IMR-90 (cell line): ENCODE measurements around the gene KCNJ8. TPM values are rescaled to one million over a fixed set of nuclear protein-coding genes. Genes with fewer than 3 reads are reported as not detected.

Source experiments
- ATAC-seq: fragments of 200-7000 bp; cut with Tn5 transposase; 2 replicates; pipeline ENCODE4 v1.9.1; 2020; ENCODE audit warnings: low read depth, mild to moderate bottlenecking, moderate library complexity
- BruUV-seq: library from RNA; stranded (reverse); fragments of 400-500 nt; replicated peaks from 2 replicates; lab custom pipeline; 2021; lab: Mats Ljungman, UMichigan
- CTCF ChIA-PET: fragments of 300-600 bp; formaldehyde crosslinking; extraction: SDS; loops from one replicate; lab custom pipeline; 2021; ENCODE audit warnings: antibody characterized with exemption; lab: Yijun Ruan, JAX
- POLR2A ChIA-PET: fragments of 300-600 bp; sonication (Branson Sonifier 250); formaldehyde crosslinking; loops from one replicate; lab custom pipeline; 2022; ENCODE audit warnings: antibody characterized with exemption; ENCODE audit not compliant: unreplicated experiment; lab: Charles Lee
- DNase-seq: peaks from one replicate; pipeline ENCODE4 v3.0.0; 2013
- H2AFZ ChIP-seq: replicated peaks from 2 replicates; pipeline ENCODE3; 2013; ENCODE audit warnings: low read length, mild to moderate bottlenecking; ENCODE audit not compliant: poor library complexity
- H2AK5ac ChIP-seq: 2 replicates; pipeline ENCODE4 v1.6.1; 2013; ENCODE audit warnings: low read depth, low read length, inconsistent platforms
- H2AK9ac ChIP-seq: replicated peaks from 2 replicates; pipeline ENCODE3; 2013; ENCODE audit warnings: mild to moderate bottlenecking, low read depth, low read length, moderate library complexity; ENCODE audit not compliant: poor library complexity
- H2BK120ac ChIP-seq: 2 replicates; pipeline ENCODE4 v1.6.1; 2013; ENCODE audit warnings: low read depth, low read length, inconsistent platforms
- H2BK15ac ChIP-seq: 3 replicates; pipeline ENCODE4 v1.6.1; 2013; ENCODE audit warnings: low read depth, low read length, inconsistent platforms
- H2BK20ac ChIP-seq: 2 replicates; pipeline ENCODE4 v1.6.1; 2013; ENCODE audit warnings: low read depth, mild to moderate bottlenecking, inconsistent platforms, low read length, moderate library complexity
- H2BK5ac ChIP-seq: 2 replicates; pipeline ENCODE4 v1.6.1; 2013; ENCODE audit warnings: mild to moderate bottlenecking, low read depth, low read length, inconsistent platforms; ENCODE audit not compliant: poor library complexity, severe bottlenecking
- H3K14ac ChIP-seq: replicated peaks from 2 replicates; pipeline ENCODE4 v1.6.1; 2013; ENCODE audit warnings: low read depth, low read length, inconsistent platforms
- H3K18ac ChIP-seq: 2 replicates; pipeline ENCODE4 v1.6.1; 2013; ENCODE audit warnings: low read depth, low read length, control low read depth
- H3K23ac ChIP-seq: 2 replicates; pipeline ENCODE4 v1.6.1; 2013; ENCODE audit warnings: low read depth, low read length, inconsistent platforms
- H3K27ac ChIP-seq: 2 replicates; pipeline ENCODE4 v1.5.1; 2013; ENCODE audit warnings: mild to moderate bottlenecking, control low read depth, low read length; ENCODE audit not compliant: insufficient read depth
- H3K27me3 ChIP-seq: 2 replicates; pipeline ENCODE4 v1.6.1; 2013; ENCODE audit warnings: low read length; ENCODE audit not compliant: control insufficient read depth, insufficient read depth
- H3K36me3 ChIP-seq: 2 replicates; pipeline ENCODE4 v1.6.1; 2013; ENCODE audit warnings: low read length, mixed read lengths; ENCODE audit not compliant: control insufficient read depth, insufficient read depth
- H3K4ac ChIP-seq: 2 replicates; pipeline ENCODE4 v1.6.1; 2013; ENCODE audit warnings: low read depth, low read length, inconsistent platforms
- H3K4me1 ChIP-seq: 2 replicates; pipeline ENCODE4 v1.6.1; 2013; ENCODE audit warnings: low read length, mixed read lengths; ENCODE audit not compliant: control insufficient read depth, insufficient read depth
- H3K4me2 ChIP-seq: 2 replicates; pipeline ENCODE4 v1.6.1; 2013; ENCODE audit warnings: low read depth, mild to moderate bottlenecking, control low read depth, low read length, moderate library complexity
- H3K4me3 ChIP-seq: 2 replicates; pipeline ENCODE4 v1.5.1; 2013; ENCODE audit warnings: low read depth, mild to moderate bottlenecking, control low read depth, low read length, moderate library complexity; ENCODE audit not compliant: insufficient read depth
- H3K56ac ChIP-seq: 2 replicates; pipeline ENCODE4 v1.6.1; 2013; ENCODE audit warnings: low read length, inconsistent platforms; ENCODE audit not compliant: insufficient read depth; ENCODE audit errors: extremely low read depth
- H3K79me1 ChIP-seq, 2 experiments: 2 replicates each; pipeline ENCODE4 v1.6.1; 2013; ENCODE audit warnings: low read length in 2 of 2, inconsistent platforms in 1 of 2, low read depth in 1 of 2
- H3K9ac ChIP-seq: 2 replicates; pipeline ENCODE4 v1.6.1; 2013; ENCODE audit warnings: low read depth, low read length, control low read depth
- H3K9me1 ChIP-seq: 2 replicates; pipeline ENCODE4 v1.6.1; 2013; ENCODE audit warnings: low read length, inconsistent platforms; ENCODE audit not compliant: insufficient read depth
- H3K9me3 ChIP-seq: 2 replicates; pipeline ENCODE4 v1.6.1; 2013; ENCODE audit warnings: low read length; ENCODE audit not compliant: control insufficient read depth, insufficient read depth
- H4K20me1 ChIP-seq: 2 replicates; pipeline ENCODE4 v1.6.1; 2013; ENCODE audit warnings: low read length, inconsistent platforms; ENCODE audit not compliant: insufficient read depth
- H4K5ac ChIP-seq: 2 replicates; pipeline ENCODE4 v1.6.1; 2013; ENCODE audit warnings: mild to moderate bottlenecking, low read depth, low read length, control low read depth
- H4K8ac ChIP-seq, 2 experiments: 2 replicates each; pipeline ENCODE4 v1.6.1; 2013; ENCODE audit warnings: low read depth in 2 of 2, low read length in 2 of 2, control low read depth in 1 of 2, inconsistent platforms in 1 of 2
- H4K91ac ChIP-seq: 2 replicates; pipeline ENCODE4 v1.6.1; 2013; ENCODE audit warnings: low read depth, low read length, inconsistent platforms; ENCODE audit not compliant: insufficient read depth
- RAD21 ChIP-seq: IDR thresholded peaks from 2 replicates; pipeline ENCODE4 v1.6.1; 2012; ENCODE audit warnings: low read length, improper control_type of control experiment
- WGBS, 2 experiments: methylation state at CpG; one replicate each; pipeline versions ENCODE4 v1.1.5 to v1.1.7; 2013; ENCODE audit warnings: missing lambda C conversion rate in 2 of 2; ENCODE audit not compliant: insufficient read length in 1 of 2; ENCODE audit errors: extremely low coverage in 2 of 2; 5-methylcytosine and 5-hydroxymethylcytosine counted together
- dilution Hi-C: fragments of 300-500 bp; cut with HindIII; formaldehyde crosslinking; loops from one replicate; pipeline ENCODE4 v1.14.3; 2018; ENCODE audit warnings: low sequenced_read_pairs; ENCODE audit not compliant: unreplicated experiment
- in situ Hi-C: fragments of 300-500 bp; cut with MboI; formaldehyde crosslinking; loops from 3 replicates; pipeline ENCODE4 v1.14.3; 2019; ENCODE audit warnings: low sequenced_read_pairs, inconsistent platforms, mixed read lengths
- intact Hi-C: fragments of 100-400 bp; cut with micrococcal nuclease; formaldehyde crosslinking; loops from 2 replicates; pipeline ENCODE4 v1.10.0; 2022
- polyA plus RNA-seq, 3 experiments: library from polyadenylated mRNA; depleted of rRNA; stranded (reverse); fragments of >200 nt; gene quantifications; 2 replicates each; pipeline ENCODE4 v1.2.3, GENCODE V29; 2012; ENCODE audit warnings: low replicate concordance in 1 of 3
- total RNA-seq: library from RNA; depleted of rRNA; stranded (reverse); fragments of >200 nt; gene quantifications from 2 replicates; pipeline ENCODE4 v1.2.3, GENCODE V29; 2012
- TF ChIP-seq, protein P1 (sequence below): conservative IDR thresholded peaks from 2 replicates; pipeline ENCODE4 v1.5.1; 2012; ENCODE audit warnings: mild to moderate bottlenecking, low read depth, low read length, improper control_type of control experiment

Gene KCNJ8
- total and polyA plus RNA-seq, 2 of the 4 experiments (the other 2 are of a cell fraction) = 8.0 to 15.8 TPM

- no peak overlapping the region for H2BK5ac ChIP-seq
- H3K9me1 ChIP-seq = no peaks in the 10 kb centered on the region
- H4K20me1 ChIP-seq = no peaks in the 10 kb centered on the region
- H4K91ac ChIP-seq = no peak overlapping the region
- H2BK15ac ChIP-seq = no peak overlapping the region
- H3K79me1 ChIP-seq = no peaks in the 10 kb centered on the region
- in situ Hi-C loops = no loop called here
- CTCF ChIA-PET = no interaction called here
- H4K5ac ChIP-seq = no peak overlapping the region
- no peak for DNase-seq
- no peak overlapping the region for H4K8ac ChIP-seq
- no peak overlapping the region for H3K4me2 ChIP-seq
- no peak overlapping the region for H2AK5ac ChIP-seq
- H3K23ac ChIP-seq = no peak overlapping the region
- no peak for TF ChIP-seq RAD21
- TF ChIP-seq, protein P1, sequence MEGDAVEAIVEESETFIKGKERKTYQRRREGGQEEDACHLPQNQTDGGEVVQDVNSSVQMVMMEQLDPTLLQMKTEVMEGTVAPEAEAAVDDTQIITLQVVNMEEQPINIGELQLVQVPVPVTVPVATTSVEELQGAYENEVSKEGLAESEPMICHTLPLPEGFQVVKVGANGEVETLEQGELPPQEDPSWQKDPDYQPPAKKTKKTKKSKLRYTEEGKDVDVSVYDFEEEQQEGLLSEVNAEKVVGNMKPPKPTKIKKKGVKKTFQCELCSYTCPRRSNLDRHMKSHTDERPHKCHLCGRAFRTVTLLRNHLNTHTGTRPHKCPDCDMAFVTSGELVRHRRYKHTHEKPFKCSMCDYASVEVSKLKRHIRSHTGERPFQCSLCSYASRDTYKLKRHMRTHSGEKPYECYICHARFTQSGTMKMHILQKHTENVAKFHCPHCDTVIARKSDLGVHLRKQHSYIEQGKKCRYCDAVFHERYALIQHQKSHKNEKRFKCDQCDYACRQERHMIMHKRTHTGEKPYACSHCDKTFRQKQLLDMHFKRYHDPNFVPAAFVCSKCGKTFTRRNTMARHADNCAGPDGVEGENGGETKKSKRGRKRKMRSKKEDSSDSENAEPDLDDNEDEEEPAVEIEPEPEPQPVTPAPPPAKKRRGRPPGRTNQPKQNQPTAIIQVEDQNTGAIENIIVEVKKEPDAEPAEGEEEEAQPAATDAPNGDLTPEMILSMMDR = no peak
- H3K14ac ChIP-seq = no peak overlapping the region
- no peaks in the 10 kb centered on the region for H3K9me3 ChIP-seq
- no peak for ATAC-seq
- POLR2A ChIA-PET = no interaction called here
- H3K4me3 ChIP-seq = no peak overlapping the region
- no CpG with 5 or more reads among the region's 1 CpG for WGBS, 2 experiments
- no peak overlapping the region for H2AFZ ChIP-seq
- no TSS peak for BruUV-seq
- no peaks in the 10 kb centered on the region for H3K4me1 ChIP-seq
- no peak overlapping the region for H3K18ac ChIP-seq
- no peak overlapping the region for H3K9ac ChIP-seq
- H3K4ac ChIP-seq = no peak overlapping the region
- no peaks in the 10 kb centered on the region for H3K36me3 ChIP-seq
- dilution Hi-C loops = no loop called here
- no peaks in the 10 kb centered on the region for H3K27me3 ChIP-seq
- H2BK120ac ChIP-seq = no peak overlapping the region
- no peak overlapping the region for H3K27ac ChIP-seq
- no peak overlapping the region for H2AK9ac ChIP-seq
- no peak overlapping the region for H3K56ac ChIP-seq
- H2BK20ac ChIP-seq = no peak overlapping the region
- intact Hi-C loops = no loop called here
These were observed 25.5 kb upstream of the KCNJ8 start for GRCh38 chr12:21800011-21800410.
